GM21360 (cell line): ENCODE measurements around the gene EPS8L1.
"Not testable (repeated sequence)": the region's sequence is repeated elsewhere in the genome, so short reads cannot be mapped to it uniquely, and the experiment has no call there.

Experiments used
- ATAC-seq: cut with Tn5 transposase; IDR thresholded peaks from one replicate; pipeline ENCODE4 v1.9.1; 2021; ENCODE audit warnings: mild to moderate bottlenecking, moderate library complexity; ENCODE audit not compliant: unreplicated experiment

EPS8L1 gene

GRCh38 chr19:55048446-55048845 lies 27.2 kb upstream of the EPS8L1 start:
- no peak for ATAC-seq

- no peak for ATAC-seq
These were observed 24.7 kb upstream of the EPS8L1 start for GRCh38 chr19:55050749-55051532.

GRCh38 chr19:55053735-55054134 lies 21.9 kb upstream of the EPS8L1 start:
- no peak for ATAC-seq

GRCh38 chr19:55056827-55057226 lies 18.8 kb upstream of the EPS8L1 start:
- ATAC-seq: no peak

GRCh38 chr19:55058781-55059610 lies 16.7 kb upstream of the EPS8L1 start:
- no peak for ATAC-seq

- not testable (repeated sequence) for ATAC-seq
These were observed 15.4 kb upstream of the EPS8L1 start for GRCh38 chr19:55060287-55060686.

- ATAC-seq: peak; percentile 81
These were observed 12.8 kb upstream of the EPS8L1 start, which contains the start of gene RDH13 for GRCh38 chr19:55062735-55063491. RDH13 (minus strand) TSS chr19:55063148; CDS start chr19:55063032, 116 bp downstream.

GRCh38 chr19:55063492-55063843 lies 12.2 kb upstream of the EPS8L1 start:
- no peak for ATAC-seq

GRCh38 chr19:55065516-55065915 lies 10.2 kb upstream of the EPS8L1 start:
- not testable (repeated sequence) for ATAC-seq

GRCh38 chr19:55066107-55066709 lies 9.5 kb upstream of the EPS8L1 start:
- no peak for ATAC-seq

GRCh38 chr19:55067869-55068268 lies 7.8 kb upstream of the EPS8L1 start:
- no peak for ATAC-seq

- ATAC-seq: no peak
These were observed 6.5 kb upstream of the EPS8L1 start for GRCh38 chr19:55068950-55069864.

- ATAC-seq: no peak
These were observed 5.8 kb upstream of the EPS8L1 start for GRCh38 chr19:55069865-55070197.

- ATAC-seq: no peak
These were observed 5.1 kb upstream of the EPS8L1 start for GRCh38 chr19:55070466-55071128.

GRCh38 chr19:55071129-55071502 lies 4.6 kb upstream of the EPS8L1 start:
- no peak for ATAC-seq

GRCh38 chr19:55071913-55072312 lies 3.8 kb upstream of the EPS8L1 start:
- ATAC-seq: no peak

GRCh38 chr19:55076321-55076720 lies 652 bp downstream of the EPS8L1 start:
- ATAC-seq: no peak

- ATAC-seq: no peak
These were observed 1.4 kb downstream of the EPS8L1 start for GRCh38 chr19:55077106-55077505.

GRCh38 chr19:55078996-55079395 lies 3.3 kb downstream of the EPS8L1 start:
- ATAC-seq: no peak
